Ovary (tissue), 9 donors: ENCODE measurements around the gene CCNE1. TPM values are rescaled to one million over a fixed set of nuclear protein-coding genes. Genes with fewer than 3 reads are reported as not detected.

Experiments used
- DNase-seq, 5 donors: peaks; one replicate each; pipeline ENCODE4 v3.0.0-alpha.2; 2019 to 2020
- H3K27ac ChIP-seq, 2 donors: fragments of 200-600 bp; one replicate each; pipeline versions ENCODE4 v1.5.1 to v1.8.0; 2019 to 2022
- H3K27me3 ChIP-seq: fragments of 200-600 bp; one replicate; pipeline ENCODE4 v1.8.0; 2022
- H3K36me3 ChIP-seq: fragments of 200-600 bp; sonication (generic); one replicate; pipeline ENCODE4 v1.5.1; 2019
- H3K4me1 ChIP-seq: one replicate; pipeline ENCODE4 v1.8.1; 2013; ENCODE audit warnings: mild to moderate bottlenecking, moderate library complexity; ENCODE audit not compliant: insufficient read depth
- H3K4me3 ChIP-seq: fragments of 200-600 bp; sonication (generic); one replicate; pipeline ENCODE4 v1.5.1; 2017
- H3K9me3 ChIP-seq, 2 donors: fragments of 200-600 bp in 1 of 2; sonication (generic) in 1 of 2; one replicate each; pipeline versions ENCODE4 v1.5.1 to v1.8.1; 2013 to 2019; ENCODE audit warnings: mild to moderate bottlenecking in 1 of 2, moderate library complexity in 1 of 2
- EP300 ChIP-seq: sonication (generic); formaldehyde crosslinking; IDR thresholded peaks from one replicate; pipeline ENCODE4 v1.6.1; 2017; ENCODE audit warnings: antibody characterized with exemption
- POLR2A ChIP-seq: fragments of 450-650 bp; IDR thresholded peaks from one replicate; pipeline ENCODE4 v1.6.1; 2017; ENCODE audit warnings: antibody characterized with exemption, mild to moderate bottlenecking, moderate library complexity
- WGBS, 3 donors: extraction: QIAGEN DNeasy Blood & Tissue Kit in 1 of 3; methylation state at CpG; one replicate each; pipeline versions ENCODE4 v1.1.5 to v1.1.7; 2013 to 2017; 5-methylcytosine and 5-hydroxymethylcytosine counted together
- intact Hi-C, 4 donors: fragments of 100-400 bp; cut with DNase I; formaldehyde crosslinking; loops; one replicate each; pipeline versions ENCODE4 v1.11.0 to v1.15.1; 2022 to 2023
- polyA plus RNA-seq, 2 donors: library from polyadenylated mRNA; stranded (reverse); fragments of 200-250 nt in 1 of 2; fragments of 350-450 nt in 1 of 2; fragmentation: Illumina TruSeq in 1 of 2; extraction: RNeasy Lipid Tissue Mini Kit (QIAGEN cat#74804) in 1 of 2; gene quantifications; one replicate each; pipeline ENCODE4 v1.2.3, GENCODE V29; 2013 to 2014
- total RNA-seq, 7 donors: library from RNA; depleted of rRNA in 2 of 7; stranded (reverse); fragments of >200 nt in 2 of 7; fragmentation: NEBNext Ultra II Directional in 3 of 7; extraction: Animal tissue kit (Norgen Biotek cat#: 25700) in 3 of 7; gene quantifications; one replicate each; pipeline versions ENCODE4 v1.1.0 to v1.2.4, GENCODE V29; 2016 to 2023
- TF ChIP-seq, protein P1 (sequence below), 3 donors: fragments of 450-650 bp in 2 of 3; fragments of 200-600 bp in 1 of 3; IDR thresholded peaks; one replicate each; pipeline versions ENCODE4 v1.5.1 to v1.8.0; 2016 to 2022; ENCODE audit warnings: antibody characterized with exemption in 3 of 3, mild to moderate bottlenecking in 1 of 3
- donor health status: DM: no; HTN: no; CAD: no; lungs with moderate emphysema.
- donor health status: DM: no; HTN: no; CAD: no.
- donor health status: Bipolar disorder and iron deficiency.
- donor health status: DM: yes; HTN: yes; CAD: no.
- donor health status: DM: no; HTN: no; CAD: no.
- donor health status: DM: yes; HTN: yes; CAD: no.

The CCNE1 gene
- total and polyA plus RNA-seq, 9 donors, result 0.36 to 2.7 (median 0.98) TPM

DNA sequence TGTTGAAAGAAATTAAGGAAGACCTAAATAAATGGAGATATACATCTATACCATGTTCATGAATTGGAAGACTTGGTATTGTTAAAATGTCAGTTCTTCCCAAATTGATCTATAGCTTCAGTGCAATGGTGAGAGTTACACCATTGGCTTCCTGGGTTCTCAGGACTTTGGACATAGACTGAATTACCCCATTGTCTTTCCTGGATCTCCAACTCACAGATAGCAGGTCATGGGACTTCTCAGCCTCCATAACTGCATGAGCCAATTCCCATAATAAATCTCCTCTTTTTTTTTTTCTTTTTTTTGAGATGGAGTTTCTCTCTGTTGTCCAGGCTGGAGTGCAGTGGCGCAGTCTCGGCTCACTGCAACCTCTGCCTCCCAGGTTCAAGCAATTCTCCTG lies 38.7 kb downstream of the CCNE1 start:
- no peak for DNase-seq

DNA sequence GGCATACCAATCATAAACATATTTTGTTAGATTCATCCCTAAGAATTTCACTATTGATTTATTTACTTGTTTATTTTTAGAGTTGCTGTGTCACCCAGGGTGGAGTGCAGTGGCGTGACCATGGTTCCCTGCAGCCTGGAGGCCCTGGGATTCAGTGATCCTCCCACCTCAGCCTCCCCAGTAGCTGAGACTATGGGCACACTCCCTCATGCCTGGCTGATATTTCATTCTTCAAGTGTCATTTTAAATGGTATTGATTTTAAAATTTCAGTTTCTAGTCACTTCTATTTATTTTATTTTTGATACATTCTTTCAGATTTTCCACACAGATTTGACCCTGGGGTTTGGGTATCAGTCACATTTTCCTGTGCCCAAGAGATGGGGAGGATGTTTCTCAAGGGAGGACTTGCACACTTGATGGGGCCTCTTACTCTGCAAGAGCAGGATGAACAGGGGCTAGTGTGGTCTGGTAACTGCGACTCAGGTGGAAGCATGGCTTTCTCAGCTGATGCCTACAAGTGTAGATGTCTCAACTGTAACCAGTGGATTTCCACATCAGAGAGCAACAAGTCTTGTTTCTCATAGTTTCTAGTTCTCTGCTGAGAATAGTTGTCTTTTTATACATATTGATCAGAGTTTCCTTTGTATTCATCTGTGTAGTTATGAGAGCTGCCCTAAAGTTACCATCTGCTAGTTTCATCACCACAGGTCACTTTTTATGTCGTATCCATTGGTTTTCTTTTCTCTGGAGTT lies 40.2 kb downstream of the CCNE1 start:
- WGBS, 3 donors, result 73 to 88% (median 73%) methylated on average over 3 of the region's 3 CpGs
- no peak for TF ChIP-seq EP300
- no peak for TF ChIP-seq POLR2A
- TF ChIP-seq, protein P1, sequence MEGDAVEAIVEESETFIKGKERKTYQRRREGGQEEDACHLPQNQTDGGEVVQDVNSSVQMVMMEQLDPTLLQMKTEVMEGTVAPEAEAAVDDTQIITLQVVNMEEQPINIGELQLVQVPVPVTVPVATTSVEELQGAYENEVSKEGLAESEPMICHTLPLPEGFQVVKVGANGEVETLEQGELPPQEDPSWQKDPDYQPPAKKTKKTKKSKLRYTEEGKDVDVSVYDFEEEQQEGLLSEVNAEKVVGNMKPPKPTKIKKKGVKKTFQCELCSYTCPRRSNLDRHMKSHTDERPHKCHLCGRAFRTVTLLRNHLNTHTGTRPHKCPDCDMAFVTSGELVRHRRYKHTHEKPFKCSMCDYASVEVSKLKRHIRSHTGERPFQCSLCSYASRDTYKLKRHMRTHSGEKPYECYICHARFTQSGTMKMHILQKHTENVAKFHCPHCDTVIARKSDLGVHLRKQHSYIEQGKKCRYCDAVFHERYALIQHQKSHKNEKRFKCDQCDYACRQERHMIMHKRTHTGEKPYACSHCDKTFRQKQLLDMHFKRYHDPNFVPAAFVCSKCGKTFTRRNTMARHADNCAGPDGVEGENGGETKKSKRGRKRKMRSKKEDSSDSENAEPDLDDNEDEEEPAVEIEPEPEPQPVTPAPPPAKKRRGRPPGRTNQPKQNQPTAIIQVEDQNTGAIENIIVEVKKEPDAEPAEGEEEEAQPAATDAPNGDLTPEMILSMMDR (IDR thresholded peaks at IDR 0.05), result no peak
- H3K4me1 ChIP-seq, result no peaks in the 10 kb centered on the region
- intact Hi-C loops, result no loop called here
- no peak overlapping the region for H3K4me3 ChIP-seq
- H3K36me3 ChIP-seq, result no peaks in the 10 kb centered on the region
- no peak overlapping the region for H3K27ac ChIP-seq
- no peak for DNase-seq
- no peaks in the 10 kb centered on the region for H3K27me3 ChIP-seq
- H3K9me3 ChIP-seq, result no peaks in the 10 kb centered on the region

More for the DNA sequence above, 38.7 kb downstream of the CCNE1 start:
- H3K27me3 ChIP-seq, result no peaks in the 10 kb centered on the region
- intact Hi-C loops, result no loop called here
- WGBS, 3 donors, result 92 to 95% (median 93%) methylated on average over 2 of the region's 2 CpGs
- peaks cover under 1% of the 10 kb centered on the region for H3K4me1 ChIP-seq
- TF ChIP-seq POLR2A (no peak), EP300 (no peak)
- TF ChIP-seq, protein P1 (IDR thresholded peaks at IDR 0.05), result no peak
- no peaks in the 10 kb centered on the region for H3K36me3 ChIP-seq
- H3K27ac ChIP-seq, result no peak overlapping the region
- no peak overlapping the region for H3K4me3 ChIP-seq
- H3K9me3 ChIP-seq, result no peaks in the 10 kb centered on the region

DNA sequence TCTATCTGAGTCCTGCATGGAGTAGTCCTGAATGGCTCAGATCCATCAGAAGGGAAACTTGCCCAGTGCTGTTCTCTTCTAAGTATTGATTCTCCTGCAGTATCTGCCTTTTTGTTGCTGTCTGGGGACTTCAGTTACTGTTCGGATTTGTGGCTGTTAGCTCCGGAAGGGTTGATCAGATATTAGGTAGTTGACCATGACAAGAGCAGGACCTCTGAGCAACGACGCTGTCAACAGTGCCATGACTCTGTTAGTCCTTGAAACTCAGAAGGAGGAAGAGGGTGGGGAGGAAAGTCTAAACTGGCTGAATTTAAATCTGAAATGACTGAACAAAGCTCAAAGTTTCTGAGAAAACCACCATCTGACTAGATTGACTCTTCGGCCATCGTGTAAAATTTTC lies 42.2 kb downstream of the CCNE1 start:
- no peak for DNase-seq
- Histone ChIP-seq H3K9me3 (no peaks in the 10 kb centered on the region), H3K27ac (no peak overlapping the region), H3K4me1 (no peaks in the 10 kb centered on the region), H3K27me3 (no peaks in the 10 kb centered on the region), H3K36me3 (no peaks in the 10 kb centered on the region), H3K4me3 (no peak overlapping the region)
- intact Hi-C loops, result no loop called here
- TF ChIP-seq, protein P1 (IDR thresholded peaks at IDR 0.05), result no peak
- no peak for TF ChIP-seq EP300
- no peak for TF ChIP-seq POLR2A
- WGBS, 3 donors, result 79 to 92% (median 79%) methylated on average over 6 of the region's 6 CpGs

DNA sequence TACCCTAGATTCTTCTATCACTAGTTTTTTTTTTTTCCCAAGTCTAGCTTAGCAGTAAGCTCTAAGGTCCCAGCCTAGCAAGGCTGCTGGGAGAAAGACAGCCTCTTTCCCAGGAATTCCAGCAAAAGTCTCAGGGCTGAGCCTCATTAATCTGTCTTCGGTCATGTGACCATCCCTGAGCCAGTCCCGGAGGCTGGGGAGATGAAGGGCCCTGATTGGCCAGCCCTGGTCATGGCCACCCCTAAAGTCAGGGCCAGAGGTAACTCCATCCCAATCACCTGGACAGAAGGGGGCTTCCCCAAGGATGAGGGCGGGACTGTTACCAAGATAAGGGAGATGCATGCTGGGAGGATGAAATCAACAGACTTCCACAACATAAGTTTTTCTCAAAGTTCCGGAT lies 43.3 kb downstream of the CCNE1 start:
- DNase-seq, result no peak
- 83 to 88% (median 86%) methylated on average over 4 of the region's 4 CpGs for WGBS, 3 donors

More for the DNA sequence above, 43.3 kb downstream of the CCNE1 start:
- intact Hi-C loops, result no loop called here
- Histone ChIP-seq H3K36me3 (no peaks in the 10 kb centered on the region), H3K27ac (no peak overlapping the region), H3K4me1 (no peaks in the 10 kb centered on the region), H3K27me3 (no peaks in the 10 kb centered on the region), H3K4me3 (no peak overlapping the region), H3K9me3 (no peaks in the 10 kb centered on the region)
- TF ChIP-seq, protein P1 (IDR thresholded peaks at IDR 0.05), result no peak
- no peak for TF ChIP-seq EP300
- TF ChIP-seq POLR2A, result no peak
